Measurements from ENCODE around the gene OPRM1. TPM values are rescaled to one million over a fixed set of nuclear protein-coding genes. Genes with fewer than 3 reads are reported as not detected.
A peak's percentile ranks its signal among the peaks of the same experiment; 100 is the strongest.

OPRM1 gene
- total RNA-seq = under 1 TPM in 3 of 4 donors, not detected in 1; 0.27 to 0.87 (median 0.40) TPM

DNA sequence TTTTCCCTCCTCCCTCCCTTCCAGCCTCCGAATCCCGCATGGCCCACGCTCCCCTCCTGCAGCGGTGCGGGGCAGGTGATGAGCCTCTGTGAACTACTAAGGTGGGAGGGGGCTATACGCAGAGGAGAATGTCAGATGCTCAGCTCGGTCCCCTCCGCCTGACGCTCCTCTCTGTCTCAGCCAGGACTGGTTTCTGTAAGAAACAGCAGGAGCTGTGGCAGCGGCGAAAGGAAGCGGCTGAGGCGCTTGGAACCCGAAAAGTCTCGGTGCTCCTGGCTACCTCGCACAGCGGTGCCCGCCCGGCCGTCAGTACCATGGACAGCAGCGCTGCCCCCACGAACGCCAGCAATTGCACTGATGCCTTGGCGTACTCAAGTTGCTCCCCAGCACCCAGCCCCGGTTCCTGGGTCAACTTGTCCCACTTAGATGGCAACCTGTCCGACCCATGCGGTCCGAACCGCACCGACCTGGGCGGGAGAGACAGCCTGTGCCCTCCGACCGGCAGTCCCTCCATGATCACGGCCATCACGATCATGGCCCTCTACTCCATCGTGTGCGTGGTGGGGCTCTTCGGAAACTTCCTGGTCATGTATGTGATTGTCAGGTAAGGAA, at the start of gene OPRM1:
OPRM1 (plus strand) TSS at position 10 of the 612 bp plus-strand sequence; CDS start at position 315, 305 bp downstream.
- H3K9me3 ChIP-seq = peaks cover 0 to 12% (median 0%) of the 10 kb centered on the region in 3 donors
- peak; percentile 39 for ATAC-seq
- H3K4me3 ChIP-seq = no peak within 1 kb of the TSS
- H3K27ac ChIP-seq = no peak within 1 kb of the TSS
- no peak for TF ChIP-seq POLR2A (IDR thresholded peaks at IDR 0.05)
- no peak for TF ChIP-seq POLR2AphosphoS5 (IDR thresholded peaks at IDR 0.05)
- no peak for TF ChIP-seq CTCF (IDR thresholded peaks at IDR 0.05)
- no peak for TF ChIP-seq EP300 (IDR thresholded peaks at IDR 0.05)
- peaks cover 19% of the 10 kb centered on the region for H3K27me3 ChIP-seq
- H3K36me3 ChIP-seq = no peaks in the 10 kb centered on the region
- 0% methylated on average over 2 to 8 of the region's 38 CpGs for WGBS, 2 donors (ENCODE audit: low coverage in 1 of 2)
- H3K4me1 ChIP-seq = no peaks in the 10 kb centered on the region

DNA sequence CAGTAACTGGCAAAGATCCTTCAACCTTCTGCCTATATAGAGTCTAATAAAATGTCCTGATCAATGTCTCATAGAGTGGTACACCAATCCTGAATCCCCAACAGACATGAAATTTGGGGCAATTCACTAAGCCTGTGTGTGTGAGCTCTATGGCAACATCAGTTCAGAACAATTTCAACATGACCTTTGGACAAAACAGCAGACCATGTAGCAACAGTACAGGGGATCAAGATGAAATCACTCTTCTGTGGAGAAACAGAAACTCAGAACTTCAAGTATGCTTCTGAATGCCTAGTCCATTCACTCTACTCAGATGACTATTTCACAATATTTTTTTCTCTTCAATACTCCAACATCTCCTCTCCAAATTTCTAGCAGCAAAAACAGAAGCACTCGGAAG, 49.1 kb upstream of the OPRM1 start:
- H3K27ac ChIP-seq = no peak overlapping the region
- no peaks in the 10 kb centered on the region for H3K36me3 ChIP-seq
- WGBS, 2 donors (ENCODE audit: low coverage in 1 of 2) = 33 to 56% methylated on average over 1 of the region's 1 CpG
- peaks cover 0 to 9% (median 0%) of the 10 kb centered on the region in 3 donors for H3K4me1 ChIP-seq
- H3K27me3 ChIP-seq = no peaks in the 10 kb centered on the region
- H3K4me3 ChIP-seq = no peak overlapping the region
- TF ChIP-seq CTCF (IDR thresholded peaks at IDR 0.05) = no peak
- no peak for TF ChIP-seq EP300 (IDR thresholded peaks at IDR 0.05)
- no peak for TF ChIP-seq POLR2AphosphoS5 (IDR thresholded peaks at IDR 0.05)
- no peak for TF ChIP-seq POLR2A (IDR thresholded peaks at IDR 0.05)
- H3K9me3 ChIP-seq = no peaks in the 10 kb centered on the region
- peak; percentile 92 for ATAC-seq

- WGBS, 2 donors (ENCODE audit: low coverage in 1 of 2) = 70 to 74% methylated on average over 2 to 3 of the region's 3 CpGs
- no peak for TF ChIP-seq POLR2A (IDR thresholded peaks at IDR 0.05)
- no peak for TF ChIP-seq CTCF (IDR thresholded peaks at IDR 0.05)
- TF ChIP-seq EP300 (IDR thresholded peaks at IDR 0.05) = no peak
- TF ChIP-seq POLR2AphosphoS5 (IDR thresholded peaks at IDR 0.05) = no peak
- ATAC-seq = no peak
These were observed 45.0 kb upstream of the OPRM1 start for GRCh38 chr6:153994004-153994403.

GRCh38 chr6:153994811-153995210, 44.2 kb upstream of the OPRM1 start:
- H3K4me3 ChIP-seq = no peak overlapping the region
- H3K27me3 ChIP-seq = no peaks in the 10 kb centered on the region
- TF ChIP-seq POLR2AphosphoS5 (IDR thresholded peaks at IDR 0.05) = no peak
- ATAC-seq = no peak
- 51 to 67% methylated on average over 2 of the region's 2 CpGs for WGBS, 2 donors (ENCODE audit: low coverage in 1 of 2)
- no peaks in the 10 kb centered on the region for H3K36me3 ChIP-seq
- no peak overlapping the region for H3K27ac ChIP-seq
- no peaks in the 10 kb centered on the region for H3K9me3 ChIP-seq
- H3K4me1 ChIP-seq = no peaks in the 10 kb centered on the region

More at GRCh38 chr6:153994004-153994403, 45.0 kb upstream of the OPRM1 start:
- no peaks in the 10 kb centered on the region for H3K9me3 ChIP-seq
- H3K4me1 ChIP-seq = no peaks in the 10 kb centered on the region
- H3K36me3 ChIP-seq = no peaks in the 10 kb centered on the region
- H3K27me3 ChIP-seq = no peaks in the 10 kb centered on the region
- H3K27ac ChIP-seq = no peak overlapping the region
- H3K4me3 ChIP-seq = no peak overlapping the region

DNA sequence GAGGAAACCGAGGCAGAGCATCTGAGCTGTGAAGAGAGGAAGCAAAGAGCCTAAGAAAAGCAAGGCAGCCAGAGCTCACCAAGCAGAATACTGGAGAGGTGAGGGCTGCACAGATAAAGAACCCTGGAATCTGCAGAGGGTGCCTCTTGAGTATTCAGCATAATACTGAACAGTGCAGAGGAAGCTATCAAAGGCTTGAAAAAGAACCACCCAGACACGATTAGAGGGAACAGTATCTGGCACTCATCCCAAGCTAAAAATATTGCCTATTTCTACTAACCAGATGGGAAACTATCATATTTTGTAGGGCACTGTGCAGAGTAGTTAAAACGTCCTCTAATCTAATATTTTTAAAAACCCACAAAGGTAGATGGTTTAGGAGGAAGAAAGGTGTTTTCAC, 41.8 kb upstream of the OPRM1 start:
- TF ChIP-seq POLR2A (IDR thresholded peaks at IDR 0.05) (no peak), POLR2AphosphoS5 (IDR thresholded peaks at IDR 0.05) (no peak), EP300 (IDR thresholded peaks at IDR 0.05) (no peak), CTCF (IDR thresholded peaks at IDR 0.05) (no peak)
- WGBS, 2 donors (ENCODE audit: low coverage in 1 of 2) = 30 to 37% methylated on average over 3 of the region's 3 CpGs
- Histone ChIP-seq H3K27me3 (peaks cover 3% of the 10 kb centered on the region), H3K4me1 (no peaks in the 10 kb centered on the region), H3K36me3 (no peaks in the 10 kb centered on the region), H3K27ac (no peak overlapping the region), H3K4me3 (no peak overlapping the region), H3K9me3 (no peaks in the 10 kb centered on the region)
- ATAC-seq = no peak

Data from gastroesophageal sphincter (tissue), 4 donors.